Cardiac septum (tissue), 1 donor: ENCODE data around the gene SLC7A14. TPM values are rescaled to one million over a fixed set of nuclear protein-coding genes. Genes with fewer than 3 reads are reported as not detected.
"Not testable (repeated sequence)": the region's sequence is repeated elsewhere in the genome, so short reads cannot be mapped to it uniquely, and the experiment has no call there.

Source experiments
- DNase-seq: peaks from one replicate; pipeline ENCODE4 v3.0.0-alpha.2; 2020; ENCODE audit warnings: low spot score
- intact Hi-C: fragments of 100-400 bp; cut with DNase I; formaldehyde crosslinking; loops from one replicate; pipeline ENCODE4 v1.14.0; 2022
- total RNA-seq: library from RNA; stranded (reverse); fragmentation: NEBNext Ultra II Directional; extraction: Animal tissue kit (Norgen Biotek cat#: 25700); gene quantifications from one replicate; pipeline ENCODE4 v1.2.1, GENCODE V29; 2021
- donor health status: DM: no; HTN: no; CAD: no.

SLC7A14 gene
- total RNA-seq, 1 donor from 2014 or later = not detected

DNA sequence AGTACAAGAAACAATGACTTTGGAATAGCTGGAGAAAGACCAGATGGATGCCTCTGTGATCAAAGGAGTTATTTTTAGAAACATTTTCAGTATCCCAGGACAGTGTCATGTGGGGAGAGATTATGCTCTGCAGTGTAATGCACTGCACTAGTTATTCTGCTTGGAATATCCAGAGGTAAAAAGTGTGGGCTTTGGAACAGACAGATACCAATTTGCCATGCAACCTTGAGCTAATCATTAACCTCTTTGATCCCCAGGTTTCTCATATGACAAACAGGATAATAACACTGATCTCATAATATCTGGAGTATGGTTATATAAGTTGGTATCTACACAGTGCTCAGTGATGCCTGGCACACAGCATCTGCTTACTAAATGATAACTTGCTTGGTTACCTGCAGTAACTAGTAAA, 12.2 kb upstream of the SLC7A14 start:
- no peak for DNase-seq
- intact Hi-C loops = no loop called here

- DNase-seq = no peak
- intact Hi-C loops = no loop called here
These were observed 8.7 kb upstream of the SLC7A14 start for GRCh38 chr3:170594528-170594927.

GRCh38 chr3:170593634-170594033, 7.8 kb upstream of the SLC7A14 start:
- DNase-seq = no peak
- intact Hi-C loops = no loop called here

- intact Hi-C loops = no loop called here
- DNase-seq = no peak
These were observed 3.2 kb upstream of the SLC7A14 start for GRCh38 chr3:170589113-170589512.

GRCh38 chr3:170585008-170585936, 603 bp downstream of the SLC7A14 start:
- no peak for DNase-seq
- intact Hi-C loops = no loop called here

- peak; percentile 76 for DNase-seq
- intact Hi-C loops = no loop called here
These were observed 1.3 kb downstream of the SLC7A14 start for GRCh38 chr3:170584585-170585007.

- DNase-seq = no peak
- intact Hi-C loops = no loop called here
These were observed 6.2 kb downstream of the SLC7A14 start for GRCh38 chr3:170579646-170580045.

DNA sequence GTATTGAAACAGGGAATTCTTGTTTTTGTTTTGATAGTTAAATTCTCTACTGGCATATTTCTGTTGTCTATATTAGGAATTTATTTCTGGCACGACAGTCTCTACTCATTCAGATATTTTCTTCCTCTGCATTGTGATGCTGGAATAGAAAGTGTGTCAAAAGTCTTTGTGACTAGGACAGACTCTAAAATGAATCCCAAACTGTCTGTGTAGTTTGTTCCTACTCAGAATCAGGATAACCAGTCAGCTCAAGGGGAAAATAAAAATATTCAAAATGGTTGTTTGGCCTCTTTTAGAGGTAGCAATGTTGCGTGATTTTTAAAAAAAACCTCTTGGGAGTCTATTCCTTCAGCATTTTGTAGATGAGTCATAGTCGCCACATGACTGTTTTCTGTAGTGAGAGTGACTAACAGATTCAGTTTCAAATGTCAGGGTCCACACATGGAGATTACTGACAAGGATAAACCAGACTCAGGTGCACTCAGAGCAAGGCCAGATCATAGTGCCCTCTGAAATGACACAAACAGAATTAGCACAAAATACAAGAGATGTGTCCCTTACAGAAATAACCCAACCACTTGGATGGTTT, 13.1 kb downstream of the SLC7A14 start:
- intact Hi-C loops = no loop called here

GRCh38 chr3:170567598-170567997, 18.3 kb downstream of the SLC7A14 start:
- DNase-seq, intact Hi-C loops: not testable (repeated sequence)

More for the DNA sequence above, 13.1 kb downstream of the SLC7A14 start:
- no peak for DNase-seq

DNA sequence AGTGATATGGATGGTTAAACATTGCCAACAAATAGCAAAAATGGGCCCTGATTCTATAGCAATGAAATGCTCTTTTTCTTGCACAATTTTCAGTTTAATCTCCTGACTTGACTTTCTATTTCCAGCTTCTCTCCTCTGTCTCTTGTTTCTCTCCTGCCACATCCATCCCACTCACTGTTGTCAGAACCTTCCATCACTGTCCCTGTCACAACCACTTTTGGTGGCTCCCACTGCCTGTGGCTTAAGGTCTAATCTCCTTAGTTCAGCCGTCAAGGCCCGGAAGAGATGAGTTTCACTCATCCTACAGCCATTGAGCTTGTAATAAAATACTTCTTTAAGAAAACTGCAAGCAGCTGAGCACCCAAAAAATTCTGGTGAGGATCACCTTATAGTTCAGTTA, 19.5 kb downstream of the SLC7A14 start:
- intact Hi-C loops = no loop called here

GRCh38 chr3:170565495-170565894, 20.4 kb downstream of the SLC7A14 start:
- intact Hi-C loops = no loop called here
- DNase-seq = no peak

More for the DNA sequence above, 19.5 kb downstream of the SLC7A14 start:
- no peak for DNase-seq

DNA sequence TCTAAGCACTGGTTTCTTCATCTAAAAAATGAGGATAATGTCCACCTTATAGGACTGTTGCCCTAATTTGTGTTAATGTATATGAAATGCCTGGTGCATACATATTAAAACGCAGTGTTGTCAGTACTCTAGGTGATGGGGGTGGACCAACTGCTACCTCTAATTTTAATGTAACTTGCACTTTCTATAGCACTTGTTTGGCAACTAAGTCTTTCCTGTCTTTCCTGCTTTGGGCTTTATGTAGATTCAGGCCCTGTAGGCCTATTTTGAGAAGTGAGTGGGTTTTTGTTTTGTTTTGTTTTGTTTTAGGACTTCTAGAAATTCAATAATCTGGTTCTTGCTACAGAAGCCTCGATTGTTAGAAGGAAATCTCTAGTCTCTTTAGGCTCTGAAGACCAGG, 21.2 kb downstream of the SLC7A14 start:
- intact Hi-C loops = no loop called here
- no peak for DNase-seq

DNA sequence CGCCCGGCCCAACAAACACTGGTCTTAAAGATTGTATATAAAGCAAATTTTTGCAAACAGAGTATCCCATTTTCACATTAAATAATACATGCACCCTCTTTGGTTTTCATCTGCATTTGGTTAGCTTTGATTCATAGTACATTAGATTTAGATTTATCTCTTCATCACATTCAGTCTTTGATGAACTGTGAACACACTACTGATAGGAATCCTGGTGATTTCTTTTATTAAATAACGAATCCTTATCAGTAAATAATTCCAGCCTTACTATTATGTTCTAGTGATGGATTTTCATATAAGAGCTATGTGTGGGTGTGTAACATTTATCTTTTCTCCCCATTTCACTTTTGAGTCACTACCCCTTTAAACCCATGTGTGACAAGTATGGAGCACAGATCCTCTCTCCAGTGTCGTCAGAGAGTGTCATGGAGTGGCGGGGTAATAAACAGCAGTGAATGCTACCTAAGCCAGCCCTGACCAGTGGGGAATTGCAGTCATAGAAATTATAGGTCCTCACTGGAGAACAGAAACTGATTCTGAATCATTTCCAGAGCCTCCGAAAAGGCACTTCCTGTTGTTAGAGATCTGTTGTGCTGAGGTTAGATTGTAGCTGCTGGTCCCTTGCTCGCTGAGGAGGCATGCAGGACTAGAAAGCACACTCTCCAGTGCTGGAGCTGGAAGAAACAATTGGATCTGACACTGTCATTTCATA, 22.0 kb downstream of the SLC7A14 start:
- intact Hi-C loops = no loop called here
- DNase-seq = no peak

DNA sequence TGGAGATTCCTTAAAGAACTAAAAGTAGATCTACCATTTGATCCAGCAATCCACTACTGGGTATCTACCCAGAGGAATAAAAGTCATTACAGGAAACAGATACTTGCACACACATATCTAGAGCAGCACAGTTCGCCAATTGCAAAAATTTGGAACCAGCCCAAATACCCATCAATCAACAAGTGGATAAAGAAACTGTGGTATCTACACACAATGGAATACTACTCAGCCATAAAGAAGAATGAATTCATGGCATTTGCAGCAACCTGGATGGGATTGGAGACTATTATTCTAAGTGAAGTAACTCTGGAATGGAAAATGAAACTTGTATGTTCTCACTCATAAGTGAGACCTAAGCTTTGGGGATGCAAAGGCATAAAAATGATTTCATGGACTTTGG, 23.8 kb downstream of the SLC7A14 start:
- intact Hi-C loops = no loop called here
- no peak for DNase-seq

DNA sequence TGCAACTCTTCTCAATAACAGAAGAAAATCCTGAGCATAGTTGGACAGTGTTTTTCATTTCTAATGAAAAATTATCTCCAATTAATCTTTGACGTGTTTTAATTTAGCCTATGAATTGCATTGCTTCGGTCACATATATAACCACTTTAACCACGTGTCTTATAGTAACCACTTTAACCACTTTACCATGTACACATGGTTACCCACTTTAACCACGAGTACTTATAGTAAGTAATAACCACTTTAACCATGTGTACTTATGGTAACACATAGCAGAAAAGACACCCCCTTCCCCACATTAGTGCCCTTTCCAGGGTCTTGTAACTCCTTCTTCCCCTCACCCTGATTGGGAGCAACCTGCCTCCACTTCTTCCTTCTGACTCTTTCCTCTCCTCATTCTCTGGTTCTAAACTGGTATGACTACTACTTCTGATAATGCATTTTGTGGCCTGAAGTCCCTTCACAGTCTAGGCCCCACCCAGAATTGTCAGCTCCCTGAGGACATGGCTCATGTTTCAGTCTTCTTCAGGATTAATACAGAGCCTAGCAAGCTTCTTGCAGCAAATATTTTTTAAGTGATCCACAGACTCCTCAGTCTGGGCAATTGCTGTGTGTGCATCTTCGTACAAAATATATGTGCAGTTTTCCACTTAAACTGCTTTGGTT, 25.0 kb downstream of the SLC7A14 start:
- intact Hi-C loops = no loop called here
- DNase-seq = no peak

DNA sequence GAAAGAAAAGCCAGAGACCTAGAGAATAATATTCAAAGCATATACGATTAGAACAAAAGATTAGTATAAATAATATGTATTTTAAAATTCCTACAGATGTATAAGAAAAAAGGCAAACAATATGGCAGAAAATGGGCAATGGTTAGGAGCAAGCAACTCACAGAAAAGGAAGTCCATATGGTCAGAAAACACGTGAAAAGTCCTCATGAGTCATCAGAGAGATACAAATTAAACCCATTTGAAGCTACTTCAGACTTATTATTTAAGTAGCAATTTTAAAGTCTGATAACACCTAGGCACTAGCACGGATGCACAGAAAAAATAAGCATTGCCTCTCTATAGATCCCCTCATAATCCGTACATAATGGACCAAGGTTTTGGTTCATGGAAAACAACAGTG, 25.6 kb downstream of the SLC7A14 start:
- intact Hi-C loops = no loop called here
- DNase-seq = no peak

DNA sequence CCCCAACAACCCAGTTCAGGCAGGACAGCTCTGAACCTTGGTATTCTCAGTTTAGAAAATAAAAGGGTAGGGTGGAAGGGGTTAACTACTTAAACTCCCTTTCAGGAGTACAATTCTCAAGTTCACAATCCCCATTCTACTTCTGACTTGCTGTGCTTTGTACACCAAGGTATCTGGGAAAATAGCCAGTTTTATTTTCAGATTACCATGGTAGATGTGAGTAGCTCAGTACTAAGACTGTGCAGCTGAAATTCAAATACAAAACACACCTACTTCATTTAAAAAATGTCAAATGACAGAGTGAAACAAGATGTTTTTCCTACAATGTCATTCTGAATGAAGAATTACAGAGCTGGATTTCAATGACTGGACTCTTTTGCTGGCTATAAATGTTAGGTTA, 27.4 kb downstream of the SLC7A14 start:
- intact Hi-C loops = no loop called here

GRCh38 chr3:170555329-170555728, 30.5 kb downstream of the SLC7A14 start:
- no peak for DNase-seq
- intact Hi-C loops = no loop called here

More for the DNA sequence above, 27.4 kb downstream of the SLC7A14 start:
- no peak for DNase-seq

GRCh38 chr3:170553788-170554757, 31.8 kb downstream of the SLC7A14 start:
- no peak for DNase-seq
- intact Hi-C loops = loop anchor here (5.0 kb wide), 1 partner anchor 138 kb away; no protein-coding TSS in a partner anchor
